ENCODE measurements around the gene GABBR1.
A peak's percentile ranks its signal among the peaks of the same experiment; 100 is the strongest.

Gene GABBR1

DNA sequence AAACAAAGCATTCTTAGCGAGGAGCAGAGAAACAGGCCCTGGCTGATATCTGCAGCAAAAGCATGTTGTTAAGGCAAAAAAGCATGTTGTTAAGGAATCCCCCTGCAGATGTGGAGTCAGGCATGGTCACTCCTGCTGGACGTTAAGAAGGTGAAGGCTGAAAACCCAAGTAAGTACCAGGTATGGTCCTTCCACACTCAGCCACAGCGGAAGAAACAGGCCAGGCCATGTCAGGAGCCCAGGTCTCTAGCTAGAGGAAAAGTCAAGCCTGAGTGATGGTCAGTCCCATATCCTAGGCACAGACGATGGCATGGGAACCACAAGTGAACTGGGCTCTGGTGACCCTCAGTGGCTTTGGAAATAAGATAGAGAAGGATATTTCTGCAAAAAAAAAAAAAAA is 112.8 kb downstream of the GABBR1 start:
- no peak overlapping the region for H3K4me3 Mint-ChIP-seq
- H3K9me3 Mint-ChIP-seq, result no peaks in the 10 kb centered on the region
- H3K4me1 Mint-ChIP-seq, result peaks cover 9% of the 10 kb centered on the region
- ATAC-seq (no peak), DNase-seq (no peak)
- no peak overlapping the region for H3K27ac Mint-ChIP-seq
- peaks cover 32% of the 10 kb centered on the region for H3K27me3 Mint-ChIP-seq

DNA sequence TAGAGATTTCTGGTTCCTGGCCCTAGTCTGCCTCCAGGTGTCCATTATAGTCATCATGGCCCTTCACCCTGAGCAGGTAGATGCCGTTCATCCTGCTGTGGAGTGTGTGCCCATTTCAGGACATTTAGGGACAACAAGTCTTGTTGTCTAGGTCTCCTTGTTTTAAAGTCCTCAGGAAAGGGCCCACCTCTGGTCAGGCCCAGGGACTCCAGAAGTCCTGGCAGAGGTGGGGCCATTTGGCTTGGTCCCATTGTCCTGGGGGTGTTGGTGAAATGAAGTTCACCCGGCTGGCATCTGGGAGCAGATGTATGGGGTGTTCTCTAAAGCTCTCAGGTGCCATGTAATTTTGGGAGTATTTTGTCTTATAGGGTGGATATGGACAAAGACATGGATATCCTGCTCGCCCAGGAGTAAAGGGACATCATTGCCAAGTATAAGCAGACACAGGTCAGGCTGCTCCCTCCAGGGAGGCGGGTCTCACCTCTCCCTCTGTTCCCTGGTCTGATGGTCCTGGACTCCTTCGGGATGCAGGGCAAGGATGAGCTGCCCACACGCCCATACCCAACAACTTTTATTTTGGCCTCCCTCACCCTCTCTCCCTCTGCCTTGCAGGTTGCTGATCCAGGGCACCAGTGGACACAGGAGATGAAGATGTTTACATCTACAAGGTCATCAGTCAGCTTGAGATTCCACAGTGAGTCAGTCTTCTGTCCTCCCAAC is 113.5 kb downstream of the GABBR1 start:
- Mint-ChIP-seq H3K4me3 (no peak overlapping the region), H3K4me1 (peaks cover 9% of the 10 kb centered on the region), H3K9me3 (no peaks in the 10 kb centered on the region), H3K27me3 (peaks cover 31% of the 10 kb centered on the region), H3K27ac (no peak overlapping the region)
- ATAC-seq, result no peak
- DNase-seq, result no peak

DNA sequence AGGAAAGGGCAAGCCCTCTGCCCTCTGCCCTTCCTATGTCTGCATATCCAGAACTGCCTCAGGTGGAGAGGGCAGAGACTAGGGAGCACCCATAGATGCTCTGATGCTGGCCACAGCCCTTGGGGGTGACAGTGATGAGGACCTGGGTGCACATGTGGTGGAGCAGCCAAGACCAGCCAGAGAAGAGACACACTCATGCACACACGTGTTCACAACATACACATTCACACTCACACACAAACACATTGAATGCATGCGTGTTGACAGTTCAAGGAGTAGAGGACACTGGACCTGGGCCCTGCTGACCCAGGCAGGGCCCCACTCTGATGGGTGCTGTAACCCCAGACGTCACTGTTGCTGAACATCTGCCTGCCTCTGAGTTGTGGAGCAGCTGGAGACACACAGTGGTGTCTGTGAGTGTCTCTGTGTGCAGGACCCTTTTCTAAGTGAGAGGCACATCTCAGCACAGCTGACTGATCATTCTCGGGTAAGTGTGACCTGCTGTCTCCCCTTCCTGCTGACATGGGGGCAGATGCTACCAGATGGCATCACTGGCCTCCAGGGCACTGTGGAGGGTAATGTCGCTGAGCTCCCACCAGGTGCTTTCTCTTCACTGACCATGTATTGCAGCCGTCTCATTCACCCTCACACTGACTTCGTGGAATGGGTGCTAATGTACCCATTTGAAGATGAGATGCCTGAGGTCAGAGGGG is 115.1 kb downstream of the GABBR1 start:
- Mint-ChIP-seq H3K27me3 (peaks cover 34% of the 10 kb centered on the region), H3K4me1 (peaks cover 9% of the 10 kb centered on the region), H3K9me3 (no peaks in the 10 kb centered on the region), H3K27ac (peak overlapping the region in 1 of 2 donors; percentile 8), H3K4me3 (no peak overlapping the region)
- DNase-seq (no peak), ATAC-seq (no peak)

DNA sequence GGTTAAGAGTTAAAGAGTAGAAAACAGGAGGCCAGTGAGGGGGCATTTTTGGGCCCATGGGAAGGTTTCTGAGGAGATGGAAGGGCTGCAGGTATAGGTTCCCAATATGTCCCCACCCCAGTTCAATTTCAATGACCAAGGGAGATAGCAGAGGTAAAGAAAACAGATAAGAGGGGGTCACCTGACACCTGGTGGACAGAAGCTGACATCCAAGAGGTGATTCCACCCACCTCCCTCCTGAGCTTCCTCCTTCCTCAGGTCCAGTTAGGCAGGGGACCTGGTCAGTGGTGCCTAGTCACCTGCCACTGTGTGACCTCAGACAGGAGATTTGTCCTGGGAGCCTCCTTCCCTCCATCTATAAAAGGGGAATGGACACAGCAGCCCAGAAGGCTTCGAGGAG is 115.7 kb downstream of the GABBR1 start:
- Mint-ChIP-seq H3K4me1 (peaks cover 9% of the 10 kb centered on the region), H3K4me3 (no peak overlapping the region), H3K27ac (no peak overlapping the region), H3K27me3 (peaks cover 37% of the 10 kb centered on the region), H3K9me3 (no peaks in the 10 kb centered on the region)
- ATAC-seq (no peak), DNase-seq (no peak)

DNA sequence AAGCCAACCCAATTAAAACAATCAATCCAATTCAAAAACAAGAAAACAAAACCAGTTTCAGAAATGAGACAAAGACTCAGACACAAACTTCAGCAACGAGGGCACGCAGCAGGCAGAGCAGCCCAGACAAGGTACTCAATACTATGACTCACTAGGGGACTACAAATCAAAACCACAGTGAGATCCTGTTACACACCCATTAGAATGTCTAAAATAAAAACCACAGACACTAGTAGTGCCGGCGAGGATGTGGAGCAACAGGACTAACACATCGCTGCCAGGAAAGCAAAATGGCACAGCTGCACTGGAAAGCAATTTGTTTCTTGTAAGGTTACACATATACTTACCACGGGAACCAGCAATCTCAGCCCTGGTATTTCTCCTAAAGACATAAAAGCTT is 116.9 kb downstream of the GABBR1 start:
- ATAC-seq, result peak; percentile 100
- H3K27me3 Mint-ChIP-seq, result peaks cover 39% of the 10 kb centered on the region
- H3K4me1 Mint-ChIP-seq, result peaks cover 9% of the 10 kb centered on the region
- H3K9me3 Mint-ChIP-seq, result no peaks in the 10 kb centered on the region
- H3K4me3 Mint-ChIP-seq, result no peak overlapping the region
- no peak overlapping the region for H3K27ac Mint-ChIP-seq
- DNase-seq, result peak; percentile 37 to 42

DNA sequence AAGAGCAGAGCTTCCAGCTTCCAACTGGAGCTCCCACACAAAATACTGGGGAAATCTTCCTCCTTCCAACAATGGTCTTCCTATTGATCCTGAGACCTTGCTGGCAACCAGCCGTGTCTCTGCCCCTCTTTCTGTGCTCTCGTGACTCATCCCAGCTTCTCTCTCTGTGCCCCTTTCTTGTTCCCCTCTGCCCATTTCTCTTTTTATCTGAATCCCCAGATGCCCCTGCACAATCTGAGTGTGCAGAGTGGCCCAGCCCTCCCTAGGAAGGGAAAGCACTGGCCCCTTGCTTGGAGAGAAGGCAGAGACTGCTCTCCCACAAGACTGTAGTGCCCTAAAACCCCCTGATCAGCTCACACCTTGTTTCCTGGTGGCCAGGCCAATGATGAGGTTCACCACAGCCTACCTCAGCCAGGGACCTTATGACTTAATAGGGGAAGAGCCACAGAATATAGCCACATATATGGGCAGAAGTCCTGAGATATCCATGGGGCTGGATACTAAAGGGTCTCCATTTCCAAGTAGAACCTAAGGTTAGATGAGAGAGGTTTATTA is 122.2 kb downstream of the GABBR1 start:
- DNase-seq (no peak), ATAC-seq (no peak)
- peaks cover 37% of the 10 kb centered on the region for H3K27me3 Mint-ChIP-seq
- H3K4me1 Mint-ChIP-seq, result peaks cover 18% of the 10 kb centered on the region
- H3K4me3 Mint-ChIP-seq, result no peak overlapping the region
- no peak overlapping the region for H3K27ac Mint-ChIP-seq
- no peaks in the 10 kb centered on the region for H3K9me3 Mint-ChIP-seq

DNA sequence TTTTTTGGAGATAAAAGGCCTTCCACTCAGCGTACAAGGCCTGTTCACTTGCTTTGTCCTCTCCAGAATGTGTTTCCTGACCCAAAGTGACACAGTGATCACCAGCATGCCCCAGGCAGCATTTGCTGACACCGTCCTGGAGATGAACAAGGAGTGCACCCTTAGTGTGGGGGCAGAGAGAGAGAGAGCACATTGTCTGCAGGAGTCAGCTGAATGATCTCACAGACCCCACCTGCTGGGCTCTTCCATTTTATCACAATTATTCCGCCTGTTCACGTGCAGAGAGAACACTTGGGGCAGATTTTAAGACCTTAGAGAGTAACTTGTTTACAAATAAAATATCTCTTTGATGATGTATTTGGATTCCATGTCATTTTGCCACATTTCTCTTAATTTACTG is 122.8 kb downstream of the GABBR1 start:
- H3K27me3 Mint-ChIP-seq, result peaks cover 37% of the 10 kb centered on the region
- no peak for DNase-seq

More for the DNA sequence above, 122.8 kb downstream of the GABBR1 start:
- Mint-ChIP-seq H3K4me3 (no peak overlapping the region), H3K27ac (no peak overlapping the region), H3K9me3 (no peaks in the 10 kb centered on the region), H3K4me1 (peaks cover 16% of the 10 kb centered on the region)
- ATAC-seq, result no peak

All from stimulated activated naive CD8-positive, alpha-beta T cell treated with anti-CD3 and anti-CD28 coated beads, Interleukin-15, amount 100 ng/mL, for 72 hours (primary cell).